Liver (tissue), 3 donors: Measurements from ENCODE around the gene STRIP2.

Source experiments
- FOXA1 ChIP-seq: IDR thresholded peaks from 2 replicates; pipeline ENCODE4 v1.6.1; 2016; ENCODE audit warnings: antibody characterized with exemption
- JUND ChIP-seq, 2 donors: IDR thresholded peaks; 2 replicates each; pipeline ENCODE4 v1.6.1; 2016; ENCODE audit warnings: antibody characterized with exemption in 2 of 2
- TAF1 ChIP-seq: conservative IDR thresholded peaks from 2 replicates; pipeline ENCODE4 v1.6.1; 2016; ENCODE audit warnings: antibody characterized with exemption, mild to moderate bottlenecking
- YY1 ChIP-seq: IDR thresholded peaks from 2 replicates; pipeline ENCODE4 v1.6.1; 2016; ENCODE audit warnings: antibody characterized with exemption, mild to moderate bottlenecking
- TF ChIP-seq, protein P1 (sequence below): fragments of 150-350 bp; IDR thresholded peaks from 2 replicates; pipeline ENCODE4 v1.5.1; 2017; ENCODE audit warnings: improper control_type of control experiment, low read depth, low read length; ENCODE audit not compliant: missing input control
- TF ChIP-seq, protein P2 (sequence below): IDR thresholded peaks from 2 replicates; pipeline ENCODE4 v1.6.1; 2016; ENCODE audit warnings: antibody characterized with exemption, mild to moderate bottlenecking
- TF ChIP-seq, protein P3 (sequence below): IDR thresholded peaks from 2 replicates; pipeline ENCODE4 v1.6.1; 2016; ENCODE audit warnings: antibody characterized with exemption
- donor health status: healthy.
- donor health status: healthy.

DNA sequence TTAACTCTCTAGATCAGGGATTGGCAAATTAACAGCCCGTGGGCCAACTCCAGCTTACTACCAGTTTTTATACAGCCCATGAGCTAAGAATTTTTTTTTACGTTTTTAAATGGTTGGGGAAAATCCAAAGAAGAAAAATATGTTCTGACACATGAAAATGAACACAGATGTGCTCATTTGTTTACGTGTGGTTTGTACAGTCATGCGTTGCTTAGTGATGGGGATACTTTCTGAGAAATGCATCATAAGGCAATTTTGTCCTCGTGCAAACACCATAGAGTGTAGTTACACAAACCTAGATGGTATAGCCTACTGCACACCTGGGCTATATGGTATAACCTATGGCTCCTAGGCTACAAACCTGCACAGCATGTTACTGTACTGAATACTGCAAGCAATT, 59.8 kb downstream of the STRIP2 start:
- TF ChIP-seq, protein P1, sequence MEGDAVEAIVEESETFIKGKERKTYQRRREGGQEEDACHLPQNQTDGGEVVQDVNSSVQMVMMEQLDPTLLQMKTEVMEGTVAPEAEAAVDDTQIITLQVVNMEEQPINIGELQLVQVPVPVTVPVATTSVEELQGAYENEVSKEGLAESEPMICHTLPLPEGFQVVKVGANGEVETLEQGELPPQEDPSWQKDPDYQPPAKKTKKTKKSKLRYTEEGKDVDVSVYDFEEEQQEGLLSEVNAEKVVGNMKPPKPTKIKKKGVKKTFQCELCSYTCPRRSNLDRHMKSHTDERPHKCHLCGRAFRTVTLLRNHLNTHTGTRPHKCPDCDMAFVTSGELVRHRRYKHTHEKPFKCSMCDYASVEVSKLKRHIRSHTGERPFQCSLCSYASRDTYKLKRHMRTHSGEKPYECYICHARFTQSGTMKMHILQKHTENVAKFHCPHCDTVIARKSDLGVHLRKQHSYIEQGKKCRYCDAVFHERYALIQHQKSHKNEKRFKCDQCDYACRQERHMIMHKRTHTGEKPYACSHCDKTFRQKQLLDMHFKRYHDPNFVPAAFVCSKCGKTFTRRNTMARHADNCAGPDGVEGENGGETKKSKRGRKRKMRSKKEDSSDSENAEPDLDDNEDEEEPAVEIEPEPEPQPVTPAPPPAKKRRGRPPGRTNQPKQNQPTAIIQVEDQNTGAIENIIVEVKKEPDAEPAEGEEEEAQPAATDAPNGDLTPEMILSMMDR, result no peak
- TF ChIP-seq, protein P2, sequence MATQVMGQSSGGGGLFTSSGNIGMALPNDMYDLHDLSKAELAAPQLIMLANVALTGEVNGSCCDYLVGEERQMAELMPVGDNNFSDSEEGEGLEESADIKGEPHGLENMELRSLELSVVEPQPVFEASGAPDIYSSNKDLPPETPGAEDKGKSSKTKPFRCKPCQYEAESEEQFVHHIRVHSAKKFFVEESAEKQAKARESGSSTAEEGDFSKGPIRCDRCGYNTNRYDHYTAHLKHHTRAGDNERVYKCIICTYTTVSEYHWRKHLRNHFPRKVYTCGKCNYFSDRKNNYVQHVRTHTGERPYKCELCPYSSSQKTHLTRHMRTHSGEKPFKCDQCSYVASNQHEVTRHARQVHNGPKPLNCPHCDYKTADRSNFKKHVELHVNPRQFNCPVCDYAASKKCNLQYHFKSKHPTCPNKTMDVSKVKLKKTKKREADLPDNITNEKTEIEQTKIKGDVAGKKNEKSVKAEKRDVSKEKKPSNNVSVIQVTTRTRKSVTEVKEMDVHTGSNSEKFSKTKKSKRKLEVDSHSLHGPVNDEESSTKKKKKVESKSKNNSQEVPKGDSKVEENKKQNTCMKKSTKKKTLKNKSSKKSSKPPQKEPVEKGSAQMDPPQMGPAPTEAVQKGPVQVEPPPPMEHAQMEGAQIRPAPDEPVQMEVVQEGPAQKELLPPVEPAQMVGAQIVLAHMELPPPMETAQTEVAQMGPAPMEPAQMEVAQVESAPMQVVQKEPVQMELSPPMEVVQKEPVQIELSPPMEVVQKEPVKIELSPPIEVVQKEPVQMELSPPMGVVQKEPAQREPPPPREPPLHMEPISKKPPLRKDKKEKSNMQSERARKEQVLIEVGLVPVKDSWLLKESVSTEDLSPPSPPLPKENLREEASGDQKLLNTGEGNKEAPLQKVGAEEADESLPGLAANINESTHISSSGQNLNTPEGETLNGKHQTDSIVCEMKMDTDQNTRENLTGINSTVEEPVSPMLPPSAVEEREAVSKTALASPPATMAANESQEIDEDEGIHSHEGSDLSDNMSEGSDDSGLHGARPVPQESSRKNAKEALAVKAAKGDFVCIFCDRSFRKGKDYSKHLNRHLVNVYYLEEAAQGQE, result no peak
- TF ChIP-seq, protein P3, sequence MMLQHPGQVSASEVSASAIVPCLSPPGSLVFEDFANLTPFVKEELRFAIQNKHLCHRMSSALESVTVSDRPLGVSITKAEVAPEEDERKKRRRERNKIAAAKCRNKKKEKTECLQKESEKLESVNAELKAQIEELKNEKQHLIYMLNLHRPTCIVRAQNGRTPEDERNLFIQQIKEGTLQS, result no peak
- no peak for TF ChIP-seq YY1
- no peak for TF ChIP-seq JUND (IDR thresholded peaks at IDR 0.05)
- TF ChIP-seq FOXA1, result no peak
- no peak for TF ChIP-seq TAF1
